Right lobe of liver (tissue), 6 donors: ENCODE measurements around the gene H1-8. TPM values are rescaled to one million over a fixed set of nuclear protein-coding genes. Genes with fewer than 3 reads are reported as not detected.

Experiments
- ATAC-seq, 4 donors: fragments of 200-7000 bp; cut with Tn5 transposase; one replicate each; pipeline ENCODE4 v1.9.1; 2020; ENCODE audit warnings: mild to moderate bottlenecking in 4 of 4, moderate library complexity in 4 of 4
- DNase-seq, 3 donors: peaks; one replicate each; pipeline ENCODE4 v3.0.0-alpha.2; 2020
- H3K27ac ChIP-seq, 3 donors: fragments of 200-600 bp; one replicate each; pipeline ENCODE4 v1.8.0; 2022
- H3K27me3 ChIP-seq, 2 donors: fragments of 200-600 bp; one replicate each; pipeline ENCODE4 v1.8.0; 2022
- H3K36me3 ChIP-seq, 4 donors: fragments of 200-600 bp; sonication (generic) in 1 of 4; one replicate each; pipeline versions ENCODE4 v1.5.1 to v1.8.0; 2017 to 2022; ENCODE audit warnings: control low read depth in 1 of 4
- H3K4me1 ChIP-seq, 4 donors: fragments of 200-600 bp; sonication (generic) in 1 of 4; one replicate each; pipeline versions ENCODE4 v1.5.1 to v1.8.0; 2017 to 2022; ENCODE audit warnings: control low read depth in 1 of 4
- H3K4me3 ChIP-seq, 3 donors: fragments of 200-600 bp; one replicate each; pipeline ENCODE4 v1.8.0; 2022
- H3K9me3 ChIP-seq, 4 donors: fragments of 200-600 bp; sonication (generic) in 1 of 4; one replicate each; pipeline versions ENCODE4 v1.5.1 to v1.8.0; 2017 to 2022; ENCODE audit warnings: control low read depth in 1 of 4
- POLR2A ChIP-seq: fragments of 450-650 bp; IDR thresholded peaks from one replicate; pipeline ENCODE4 v1.6.1; 2017; ENCODE audit warnings: antibody characterized with exemption, mild to moderate bottlenecking
- WGBS: methylation state at CpG from one replicate; pipeline ENCODE4 v1.1.6; 2018; ENCODE audit warnings: low coverage, low lambda C conversion rate; ENCODE audit not compliant: insufficient coverage; ENCODE audit errors: missing lambda C conversion rate; 5-methylcytosine and 5-hydroxymethylcytosine counted together
- intact Hi-C, 2 donors: fragments of 100-400 bp; cut with DNase I; formaldehyde crosslinking; loops; one replicate each; pipeline versions ENCODE4 v1.11.2 to v1.14.1; 2022
- small RNA-seq, 2 experiments: library from RNA; depleted of rRNA; stranded (forward); fragments of <200 nt; gene quantifications; one replicate each; pipeline ENCODE3, GENCODE V24; 2016
- total RNA-seq, 6 experiments: library from RNA; depleted of rRNA in 2 of 6; stranded (reverse); fragments of >200 nt in 2 of 6; fragmentation: NEBNext Ultra II Directional in 3 of 6; extraction: Animal tissue kit (Norgen Biotek cat#: 25700) in 3 of 6; gene quantifications; one replicate each; pipeline versions ENCODE4 v1.1.0 to v1.2.4, GENCODE V29; 2016 to 2023
- TF ChIP-seq, protein P1 (sequence below), 4 donors: fragments of 200-600 bp in 3 of 4; fragments of 450-650 bp in 1 of 4; IDR thresholded peaks; one replicate each; pipeline versions ENCODE4 v1.5.1 to v1.8.0; 2016 to 2022; ENCODE audit warnings: antibody characterized with exemption in 4 of 4, mild to moderate bottlenecking in 2 of 4
- donor health status: DM: no; HTN: yes; CAD: no.
- donor health status: DM: no; HTN: no; CAD: no.
- donor health status: DM: no; HTN: no; CAD: no.
- donor health status: DM: no; HTN: yes; CAD: no.
- donor health status: DM: no; HTN: yes; CAD: no.

The H1-8 gene
- total RNA-seq, 6 experiments from 2014 or later = not detected

DNA sequence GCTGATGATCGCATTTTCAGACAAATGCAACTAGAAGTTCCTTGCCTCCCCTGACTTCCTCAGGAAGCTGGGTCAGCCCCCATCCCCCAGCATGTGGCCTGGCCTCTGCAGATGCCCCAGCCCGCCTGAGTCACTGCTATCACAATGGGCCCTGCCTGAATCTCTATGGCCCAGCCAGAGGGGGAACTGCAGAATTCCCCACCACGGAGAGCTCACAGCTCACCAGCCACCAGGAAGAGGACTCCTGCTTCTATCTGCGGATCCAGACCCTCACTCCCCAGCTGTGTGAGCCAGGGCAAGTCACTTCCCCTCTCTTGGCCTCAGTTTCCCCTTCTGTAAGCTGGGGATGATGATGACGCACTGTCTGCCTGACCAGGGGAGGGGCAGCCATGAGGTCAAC, 56.6 kb downstream of the H1-8 start:
- Histone ChIP-seq H3K27me3 (no peaks in the 10 kb centered on the region), H3K36me3 (no peaks in the 10 kb centered on the region), H3K9me3 (no peaks in the 10 kb centered on the region), H3K4me1 (peaks cover 0 to 9% (median 4%) of the 10 kb centered on the region in 4 donors), H3K4me3 (no peak overlapping the region), H3K27ac (peak overlapping the region in 2 of 3 donors; percentile 24 to 77)
- TF ChIP-seq POLR2A = no peak
- TF ChIP-seq, protein P1, sequence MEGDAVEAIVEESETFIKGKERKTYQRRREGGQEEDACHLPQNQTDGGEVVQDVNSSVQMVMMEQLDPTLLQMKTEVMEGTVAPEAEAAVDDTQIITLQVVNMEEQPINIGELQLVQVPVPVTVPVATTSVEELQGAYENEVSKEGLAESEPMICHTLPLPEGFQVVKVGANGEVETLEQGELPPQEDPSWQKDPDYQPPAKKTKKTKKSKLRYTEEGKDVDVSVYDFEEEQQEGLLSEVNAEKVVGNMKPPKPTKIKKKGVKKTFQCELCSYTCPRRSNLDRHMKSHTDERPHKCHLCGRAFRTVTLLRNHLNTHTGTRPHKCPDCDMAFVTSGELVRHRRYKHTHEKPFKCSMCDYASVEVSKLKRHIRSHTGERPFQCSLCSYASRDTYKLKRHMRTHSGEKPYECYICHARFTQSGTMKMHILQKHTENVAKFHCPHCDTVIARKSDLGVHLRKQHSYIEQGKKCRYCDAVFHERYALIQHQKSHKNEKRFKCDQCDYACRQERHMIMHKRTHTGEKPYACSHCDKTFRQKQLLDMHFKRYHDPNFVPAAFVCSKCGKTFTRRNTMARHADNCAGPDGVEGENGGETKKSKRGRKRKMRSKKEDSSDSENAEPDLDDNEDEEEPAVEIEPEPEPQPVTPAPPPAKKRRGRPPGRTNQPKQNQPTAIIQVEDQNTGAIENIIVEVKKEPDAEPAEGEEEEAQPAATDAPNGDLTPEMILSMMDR (IDR thresholded peaks at IDR 0.05) = no peak
- intact Hi-C loops = no loop called here
- DNase-seq (peak in 1 of 3 donors; percentile 79), ATAC-seq (peak; percentile 43 to 65 (median 60))
- 53% methylated on average over 3 of the region's 5 CpGs for WGBS

DNA sequence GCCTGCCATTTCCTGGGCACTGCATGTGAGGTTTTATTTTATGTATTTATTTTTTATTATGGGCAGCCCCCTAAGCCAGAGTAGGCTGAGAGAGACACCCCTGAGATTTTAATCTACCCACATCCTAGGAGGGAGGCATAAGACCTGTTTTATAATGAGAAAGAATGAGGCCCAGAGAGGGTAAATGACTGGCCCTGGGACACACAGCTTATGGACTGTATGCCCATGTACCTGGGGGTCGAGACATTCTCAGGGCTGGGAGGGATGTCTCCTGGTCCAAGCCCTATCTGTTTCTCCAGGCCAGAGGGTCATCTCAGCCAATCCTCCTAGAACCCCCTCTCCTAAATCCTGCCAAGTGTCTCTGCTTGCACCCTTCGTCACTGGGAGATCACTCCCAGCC, 57.4 kb downstream of the H1-8 start:
- no peak overlapping the region for H3K4me3 ChIP-seq
- no peaks in the 10 kb centered on the region for H3K36me3 ChIP-seq
- peak overlapping the region in 1 of 3 donors; percentile 77 for H3K27ac ChIP-seq
- peaks cover 0 to 4% (median under 1%) of the 10 kb centered on the region in 4 donors for H3K4me1 ChIP-seq
- H3K27me3 ChIP-seq = no peaks in the 10 kb centered on the region
- ATAC-seq (no peak), DNase-seq (no peak)
- WGBS = 93% methylated on average over 2 of the region's 2 CpGs
- no peak for TF ChIP-seq POLR2A
- TF ChIP-seq, protein P1 (IDR thresholded peaks at IDR 0.05) = no peak
- H3K9me3 ChIP-seq = no peaks in the 10 kb centered on the region
- intact Hi-C loops = no loop called here

Small RNA genes lying within 50 kb of the gene (small RNA-seq; reads per million reads assigned to genes)
- gene RN7SL752P = 0 reads per million in 2 experiments

Other genes with a start within 250 kb of the H1-8 start
- 1 to 10 TPM in 5 of 6 experiments, under 1 TPM in 1; 0.26 to 4.7 (median 2.0) TPM for gene EFCAB12, start 114.5 kb upstream of the H1-8 start, total RNA-seq
- 10 to 100 TPM; 16.9 to 26.1 (median 25.3) TPM for gene MBD4, start 103.2 kb upstream of the H1-8 start, total RNA-seq
- gene IFT122, start 103.0 kb upstream of the H1-8 start, total RNA-seq = 10 to 100 TPM in 4 of 6 experiments, 1 to 10 TPM in 2; 7.1 to 16.8 (median 11.5) TPM
- gene RHO, start 14.5 kb upstream of the H1-8 start, total RNA-seq = not detected
- gene PLXND1, start 63.5 kb downstream of the H1-8 start, total RNA-seq = 10 to 100 TPM; 27.0 to 48.8 (median 29.6) TPM